Measurements from ENCODE around the gene RAB11FIP2. TPM values are rescaled to one million over a fixed set of nuclear protein-coding genes. Genes with fewer than 3 reads are reported as not detected.

The RAB11FIP2 gene
- total and polyA plus RNA-seq, 4 donors: 3.0 to 11.5 (median 6.0) TPM

DNA sequence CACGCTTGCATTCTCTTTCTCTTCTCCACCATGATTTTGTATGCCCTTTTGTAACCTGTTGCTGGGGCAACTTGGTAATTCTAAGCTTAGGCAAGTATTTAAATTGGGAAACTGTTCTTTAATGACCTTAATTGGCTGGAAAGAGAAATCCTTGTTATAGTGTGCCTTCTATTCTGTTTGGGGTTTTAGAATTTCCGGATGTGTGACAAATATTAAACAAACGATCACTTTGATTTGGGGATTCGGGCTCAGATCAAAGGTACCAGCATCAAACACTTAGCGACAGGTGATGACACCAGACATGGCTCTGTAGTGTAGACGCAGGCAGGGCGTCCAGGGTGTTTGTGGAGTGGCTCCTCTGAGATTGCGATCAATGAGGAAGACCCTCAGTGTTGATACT lies 55.0 kb downstream of the RAB11FIP2 start:
- no peaks in the 10 kb centered on the region for H3K4me1 ChIP-seq (ENCODE audit: control insufficient read depth in 4 of 4, insufficient read depth in 4 of 4, low read length in 3 of 4)
- DNase-seq (ENCODE audit: low spot score): no peak
- TF ChIP-seq RAD21 (IDR thresholded peaks at IDR 0.05) (no peak), HNF4A (conservative IDR thresholded peaks at IDR 0.05) (no peak)
- H3K27me3 ChIP-seq (ENCODE audit: control insufficient read depth in 4 of 4, insufficient read depth in 4 of 4, low read length in 3 of 4): no peaks in the 10 kb centered on the region
- H3K4me3 ChIP-seq (ENCODE audit: low read depth in 1 of 3, low read length in 3 of 3): no peak overlapping the region
- 94% methylated on average over 8 of the region's 8 CpGs for WGBS
- peaks cover 0 to 2% (median 0%) of the 10 kb centered on the region in 4 donors for H3K36me3 ChIP-seq (ENCODE audit: control insufficient read depth in 4 of 4, insufficient read depth in 3 of 4, low read depth in 1 of 4, low read length in 3 of 4)
- no peak overlapping the region for H3K9ac ChIP-seq (ENCODE audit: low read depth in 1 of 2, low read length in 2 of 2)
- no peak overlapping the region for H3K27ac ChIP-seq (ENCODE audit: low read depth in 1 of 2, low read length in 2 of 2)
- no peaks in the 10 kb centered on the region for H3K9me3 ChIP-seq (ENCODE audit: control insufficient read depth in 4 of 4, low read length in 3 of 4)

DNA sequence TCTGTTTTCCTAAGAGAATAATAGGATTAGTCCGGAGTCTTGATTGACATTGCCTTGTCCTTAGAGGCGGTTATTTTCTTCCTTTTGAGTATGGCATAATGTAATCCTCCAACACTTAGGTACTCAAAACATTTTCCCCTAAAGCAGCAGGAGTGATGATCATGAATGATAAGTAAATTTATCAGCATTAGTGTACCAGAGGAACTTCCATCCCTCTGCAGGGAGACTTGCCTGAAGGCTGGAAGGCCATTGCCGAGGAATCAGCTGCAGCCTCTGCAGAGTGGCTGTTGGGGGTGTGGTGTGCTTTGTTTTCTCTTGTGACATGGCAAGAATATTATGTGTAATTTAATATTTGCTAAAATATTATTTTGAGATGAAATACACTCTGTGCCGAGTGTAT lies 56.8 kb downstream of the RAB11FIP2 start:
- Histone ChIP-seq H3K9ac (ENCODE audit: low read depth in 1 of 2, low read length in 2 of 2) (no peak overlapping the region), H3K4me3 (ENCODE audit: low read depth in 1 of 3, low read length in 3 of 3) (no peak overlapping the region), H3K4me1 (ENCODE audit: control insufficient read depth in 4 of 4, insufficient read depth in 4 of 4, low read length in 3 of 4) (no peaks in the 10 kb centered on the region), H3K9me3 (ENCODE audit: control insufficient read depth in 4 of 4, low read length in 3 of 4) (no peaks in the 10 kb centered on the region), H3K27me3 (ENCODE audit: control insufficient read depth in 4 of 4, insufficient read depth in 4 of 4, low read length in 3 of 4) (no peaks in the 10 kb centered on the region), H3K27ac (ENCODE audit: low read depth in 1 of 2, low read length in 2 of 2) (no peak overlapping the region), H3K36me3 (ENCODE audit: control insufficient read depth in 4 of 4, insufficient read depth in 3 of 4, low read depth in 1 of 4, low read length in 3 of 4) (peaks cover 0 to 2% (median 0%) of the 10 kb centered on the region in 4 donors)
- TF ChIP-seq RAD21 (IDR thresholded peaks at IDR 0.05) (no peak), RXRA (IDR thresholded peaks at IDR 0.05) (no peak), FOXA2 (IDR thresholded peaks at IDR 0.05) (no peak), HNF4A (conservative IDR thresholded peaks at IDR 0.05) (no peak), FOXA1 (IDR thresholded peaks at IDR 0.05) (no peak), GABPA (IDR thresholded peaks at IDR 0.05 in 1 of 2, conservative IDR thresholded peaks at IDR 0.05 in 1 of 2) (no peak), JUND (IDR thresholded peaks at IDR 0.05) (no peak), TAF1 (conservative IDR thresholded peaks at IDR 0.05) (no peak), EGR1 (IDR thresholded peaks at IDR 0.05; ENCODE audit: low read depth in 2 of 2) (no peak), YY1 (IDR thresholded peaks at IDR 0.05) (no peak)
- TF ChIP-seq, protein P1, sequence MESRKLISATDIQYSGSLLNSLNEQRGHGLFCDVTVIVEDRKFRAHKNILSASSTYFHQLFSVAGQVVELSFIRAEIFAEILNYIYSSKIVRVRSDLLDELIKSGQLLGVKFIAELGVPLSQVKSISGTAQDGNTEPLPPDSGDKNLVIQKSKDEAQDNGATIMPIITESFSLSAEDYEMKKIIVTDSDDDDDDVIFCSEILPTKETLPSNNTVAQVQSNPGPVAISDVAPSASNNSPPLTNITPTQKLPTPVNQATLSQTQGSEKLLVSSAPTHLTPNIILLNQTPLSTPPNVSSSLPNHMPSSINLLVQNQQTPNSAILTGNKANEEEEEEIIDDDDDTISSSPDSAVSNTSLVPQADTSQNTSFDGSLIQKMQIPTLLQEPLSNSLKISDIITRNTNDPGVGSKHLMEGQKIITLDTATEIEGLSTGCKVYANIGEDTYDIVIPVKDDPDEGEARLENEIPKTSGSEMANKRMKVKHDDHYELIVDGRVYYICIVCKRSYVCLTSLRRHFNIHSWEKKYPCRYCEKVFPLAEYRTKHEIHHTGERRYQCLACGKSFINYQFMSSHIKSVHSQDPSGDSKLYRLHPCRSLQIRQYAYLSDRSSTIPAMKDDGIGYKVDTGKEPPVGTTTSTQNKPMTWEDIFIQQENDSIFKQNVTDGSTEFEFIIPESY (IDR thresholded peaks at IDR 0.05): no peak
- TF ChIP-seq, protein P2, sequence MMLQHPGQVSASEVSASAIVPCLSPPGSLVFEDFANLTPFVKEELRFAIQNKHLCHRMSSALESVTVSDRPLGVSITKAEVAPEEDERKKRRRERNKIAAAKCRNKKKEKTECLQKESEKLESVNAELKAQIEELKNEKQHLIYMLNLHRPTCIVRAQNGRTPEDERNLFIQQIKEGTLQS (IDR thresholded peaks at IDR 0.05): no peak
- TF ChIP-seq, protein P3, sequence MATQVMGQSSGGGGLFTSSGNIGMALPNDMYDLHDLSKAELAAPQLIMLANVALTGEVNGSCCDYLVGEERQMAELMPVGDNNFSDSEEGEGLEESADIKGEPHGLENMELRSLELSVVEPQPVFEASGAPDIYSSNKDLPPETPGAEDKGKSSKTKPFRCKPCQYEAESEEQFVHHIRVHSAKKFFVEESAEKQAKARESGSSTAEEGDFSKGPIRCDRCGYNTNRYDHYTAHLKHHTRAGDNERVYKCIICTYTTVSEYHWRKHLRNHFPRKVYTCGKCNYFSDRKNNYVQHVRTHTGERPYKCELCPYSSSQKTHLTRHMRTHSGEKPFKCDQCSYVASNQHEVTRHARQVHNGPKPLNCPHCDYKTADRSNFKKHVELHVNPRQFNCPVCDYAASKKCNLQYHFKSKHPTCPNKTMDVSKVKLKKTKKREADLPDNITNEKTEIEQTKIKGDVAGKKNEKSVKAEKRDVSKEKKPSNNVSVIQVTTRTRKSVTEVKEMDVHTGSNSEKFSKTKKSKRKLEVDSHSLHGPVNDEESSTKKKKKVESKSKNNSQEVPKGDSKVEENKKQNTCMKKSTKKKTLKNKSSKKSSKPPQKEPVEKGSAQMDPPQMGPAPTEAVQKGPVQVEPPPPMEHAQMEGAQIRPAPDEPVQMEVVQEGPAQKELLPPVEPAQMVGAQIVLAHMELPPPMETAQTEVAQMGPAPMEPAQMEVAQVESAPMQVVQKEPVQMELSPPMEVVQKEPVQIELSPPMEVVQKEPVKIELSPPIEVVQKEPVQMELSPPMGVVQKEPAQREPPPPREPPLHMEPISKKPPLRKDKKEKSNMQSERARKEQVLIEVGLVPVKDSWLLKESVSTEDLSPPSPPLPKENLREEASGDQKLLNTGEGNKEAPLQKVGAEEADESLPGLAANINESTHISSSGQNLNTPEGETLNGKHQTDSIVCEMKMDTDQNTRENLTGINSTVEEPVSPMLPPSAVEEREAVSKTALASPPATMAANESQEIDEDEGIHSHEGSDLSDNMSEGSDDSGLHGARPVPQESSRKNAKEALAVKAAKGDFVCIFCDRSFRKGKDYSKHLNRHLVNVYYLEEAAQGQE (IDR thresholded peaks at IDR 0.05): no peak
- TF ChIP-seq, protein P4, sequence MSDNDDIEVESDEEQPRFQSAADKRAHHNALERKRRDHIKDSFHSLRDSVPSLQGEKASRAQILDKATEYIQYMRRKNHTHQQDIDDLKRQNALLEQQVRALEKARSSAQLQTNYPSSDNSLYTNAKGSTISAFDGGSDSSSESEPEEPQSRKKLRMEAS (IDR thresholded peaks at IDR 0.05): no peak
- WGBS: 94% methylated on average over 4 of the region's 4 CpGs
- no peak for DNase-seq (ENCODE audit: low spot score)
